Endothelial cell of umbilical vein (primary cell): ENCODE data around the gene HCST.

Source experiments
- EZH2 ChIP-seq: IDR thresholded peaks from 2 replicates; pipeline ENCODE4 v1.6.1; 2012; ENCODE audit warnings: borderline replicate concordance, low read depth, mild to moderate bottlenecking, moderate library complexity, low read length, inconsistent platforms; ENCODE audit not compliant: severe bottlenecking
- MYC ChIP-seq: IDR thresholded peaks from one replicate; pipeline ENCODE4 v1.6.1; 2011; ENCODE audit warnings: mild to moderate bottlenecking, low read depth, low read length
- POLR2A ChIP-seq: IDR thresholded peaks from 2 replicates; pipeline ENCODE4 v1.6.1; 2012; ENCODE audit warnings: low read depth, mild to moderate bottlenecking, control low read depth, low read length
- TF ChIP-seq, protein P1 (sequence below), 2 donors: IDR thresholded peaks; 1 replicate in 1 of 2; 2 replicates in 1 of 2; pipeline ENCODE4 v1.5.1; 2011; ENCODE audit warnings: low read length in 2 of 2, mild to moderate bottlenecking in 2 of 2, moderate library complexity in 2 of 2, control low read depth in 1 of 2, inconsistent platforms in 1 of 2, low read depth in 1 of 2; ENCODE audit not compliant: insufficient read depth in 1 of 2; ENCODE audit errors: extremely low read depth in 1 of 2

DNA sequence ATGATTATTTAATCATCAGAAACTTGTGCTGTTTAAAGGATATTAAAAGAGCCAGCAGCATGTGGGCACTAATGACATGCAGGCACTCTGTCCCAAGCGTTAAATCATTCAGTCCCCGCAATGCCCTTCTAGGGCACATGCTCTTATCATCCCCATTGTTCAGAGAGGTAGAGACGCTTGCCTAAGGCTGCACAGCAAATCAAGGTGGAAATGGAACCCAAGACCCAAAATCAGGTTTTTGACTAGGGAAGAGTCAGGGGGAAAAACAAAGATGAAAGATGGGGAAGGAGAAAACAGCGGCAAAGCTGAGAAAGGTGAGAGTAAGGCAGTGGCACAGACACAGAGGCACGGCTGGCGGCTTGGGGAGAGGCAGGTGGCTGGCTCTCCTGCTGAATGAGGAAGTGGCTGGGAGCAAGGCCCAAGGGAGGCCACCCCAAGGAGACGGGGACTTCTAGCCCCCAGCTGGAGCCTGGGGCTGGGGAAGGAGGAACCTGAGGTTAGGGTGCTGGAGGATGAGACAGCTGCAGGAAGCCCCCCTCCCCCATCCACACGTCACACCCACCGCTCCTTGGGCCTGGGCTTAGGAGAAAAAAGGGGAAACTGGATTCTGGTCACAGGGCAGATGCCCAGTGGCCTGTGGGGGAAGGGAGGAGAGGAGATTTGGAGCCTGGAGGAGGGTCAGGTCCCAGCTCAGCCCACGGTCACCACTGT lies 6.8 kb downstream of the HCST start:
- TF ChIP-seq, protein P1, sequence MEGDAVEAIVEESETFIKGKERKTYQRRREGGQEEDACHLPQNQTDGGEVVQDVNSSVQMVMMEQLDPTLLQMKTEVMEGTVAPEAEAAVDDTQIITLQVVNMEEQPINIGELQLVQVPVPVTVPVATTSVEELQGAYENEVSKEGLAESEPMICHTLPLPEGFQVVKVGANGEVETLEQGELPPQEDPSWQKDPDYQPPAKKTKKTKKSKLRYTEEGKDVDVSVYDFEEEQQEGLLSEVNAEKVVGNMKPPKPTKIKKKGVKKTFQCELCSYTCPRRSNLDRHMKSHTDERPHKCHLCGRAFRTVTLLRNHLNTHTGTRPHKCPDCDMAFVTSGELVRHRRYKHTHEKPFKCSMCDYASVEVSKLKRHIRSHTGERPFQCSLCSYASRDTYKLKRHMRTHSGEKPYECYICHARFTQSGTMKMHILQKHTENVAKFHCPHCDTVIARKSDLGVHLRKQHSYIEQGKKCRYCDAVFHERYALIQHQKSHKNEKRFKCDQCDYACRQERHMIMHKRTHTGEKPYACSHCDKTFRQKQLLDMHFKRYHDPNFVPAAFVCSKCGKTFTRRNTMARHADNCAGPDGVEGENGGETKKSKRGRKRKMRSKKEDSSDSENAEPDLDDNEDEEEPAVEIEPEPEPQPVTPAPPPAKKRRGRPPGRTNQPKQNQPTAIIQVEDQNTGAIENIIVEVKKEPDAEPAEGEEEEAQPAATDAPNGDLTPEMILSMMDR (IDR thresholded peaks at IDR 0.05; ENCODE audit: extremely low read depth in 1 of 2, insufficient read depth in 1 of 2, low read depth in 1 of 2, low read length in 2 of 2) = no peak
- TF ChIP-seq POLR2A (no peak), EZH2 (no peak), MYC (no peak)
